H1 (cell line): Measurements from ENCODE around the gene ADAMTS13. TPM values are rescaled to one million over a fixed set of nuclear protein-coding genes. Genes with fewer than 3 reads are reported as not detected.

Source experiments
- CTCF ChIA-PET: fragments of 300-600 bp; sonication (Branson Sonifier 250); formaldehyde crosslinking; loops from one replicate; lab custom pipeline; 2021; ENCODE audit not compliant: partially characterized antibody; lab: Charles Lee
- POLR2A ChIA-PET: fragments of 300-600 bp; sonication (Branson Sonifier 250); formaldehyde crosslinking; loops from one replicate; lab custom pipeline; 2021; ENCODE audit warnings: inconsistent platforms; ENCODE audit not compliant: partially characterized antibody; lab: Charles Lee
- DNase-seq, 2 experiments: peaks; one replicate each; pipeline versions ENCODE4 v3.0.0 to v3.0.0-alpha.2; 2010 to 2022; ENCODE audit warnings: low spot score in 2 of 2, low read depth in 1 of 2, mixed read lengths in 1 of 2
- FAIRE-seq: peaks from 2 replicates; lab custom pipeline; 2011; peaks lifted over from hg19 to GRCh38; lab: Jason Lieb, UNC
- H2AFZ ChIP-seq: 2 replicates; pipeline ENCODE4 v1.8.1; 2012; ENCODE audit warnings: low read length, inconsistent platforms
- H2AK5ac ChIP-seq: 2 replicates; pipeline ENCODE4 v1.6.1; 2013; ENCODE audit warnings: low read depth, low read length
- H2BK120ac ChIP-seq: replicated peaks from 2 replicates; pipeline ENCODE3; 2013; ENCODE audit warnings: low read depth, low read length, inconsistent platforms
- H2BK12ac ChIP-seq: 2 replicates; pipeline ENCODE4 v1.6.1; 2013; ENCODE audit warnings: low read depth, low read length
- H2BK15ac ChIP-seq: 2 replicates; pipeline ENCODE4 v1.6.1; 2013; ENCODE audit warnings: low read length
- H2BK20ac ChIP-seq: 2 replicates; pipeline ENCODE4 v1.6.1; 2013; ENCODE audit warnings: low read length
- H2BK5ac ChIP-seq: 2 replicates; pipeline ENCODE4 v1.6.1; 2013; ENCODE audit warnings: low read depth, low read length
- H3K14ac ChIP-seq: 2 replicates; pipeline ENCODE4 v1.6.1; 2013; ENCODE audit warnings: inconsistent platforms; ENCODE audit not compliant: insufficient read length
- H3K18ac ChIP-seq: 2 replicates; pipeline ENCODE4 v1.6.1; 2013; ENCODE audit warnings: low read length; ENCODE audit errors: extremely low read depth
- H3K23ac ChIP-seq: 2 replicates; pipeline ENCODE4 v1.6.1; 2013; ENCODE audit warnings: inconsistent platforms; ENCODE audit not compliant: insufficient read length
- H3K23me2 ChIP-seq: 2 replicates; pipeline ENCODE4 v1.6.1; 2013; ENCODE audit warnings: low read depth, low read length
- H3K27ac ChIP-seq: 2 replicates; pipeline ENCODE4 v1.6.1; 2011; ENCODE audit warnings: low read depth, low read length, inconsistent platforms
- H3K27me3 ChIP-seq, 4 experiments: replicated peaks in 1 of 4; 1 replicate in 1 of 4; 2 replicates in 3 of 4; pipeline versions ENCODE4 v1.6.1 to v1.8.1; 2011 to 2013; ENCODE audit warnings: low read length in 3 of 4, mild to moderate bottlenecking in 3 of 4, inconsistent platforms in 2 of 4, mixed read lengths in 2 of 4, moderate library complexity in 1 of 4; ENCODE audit not compliant: control insufficient read depth in 3 of 4, insufficient read depth in 3 of 4; ENCODE audit errors: extremely low read depth in 1 of 4
- H3K36me3 ChIP-seq, 4 experiments: 2 replicates each; pipeline versions ENCODE4 v1.6.1 to v1.8.1; 2011 to 2013; ENCODE audit warnings: mild to moderate bottlenecking in 4 of 4, low read length in 3 of 4, moderate library complexity in 2 of 4, control low read depth in 1 of 4, inconsistent platforms in 1 of 4; ENCODE audit not compliant: insufficient read depth in 4 of 4, control insufficient read depth in 2 of 4
- H3K4ac ChIP-seq: replicated peaks from 2 replicates; pipeline ENCODE3; 2013; ENCODE audit warnings: low read length, low read depth, mixed read lengths, inconsistent platforms; ENCODE audit not compliant: insufficient read length
- H3K4me1 ChIP-seq, 4 experiments: replicated peaks in 1 of 4; 1 replicate in 1 of 4; 2 replicates in 3 of 4; pipeline versions ENCODE4 v1.6.1 to v1.8.1; 2011 to 2013; ENCODE audit warnings: low read length in 3 of 4, inconsistent platforms in 2 of 4, mixed read lengths in 1 of 4; ENCODE audit not compliant: insufficient read depth in 4 of 4, control insufficient read depth in 3 of 4
- H3K4me2 ChIP-seq, 2 experiments: 2 replicates each; pipeline versions ENCODE4 v1.6.1 to v1.8.1; 2011 to 2013; ENCODE audit warnings: low read depth in 2 of 2, low read length in 2 of 2, control low read depth in 1 of 2, inconsistent platforms in 1 of 2, mild to moderate bottlenecking in 1 of 2; ENCODE audit not compliant: insufficient read depth in 1 of 2
- H3K4me3 ChIP-seq, 4 experiments: fragments of 200-600, 300-600 bp in 1 of 4; sonication (generic), shearing (Covaris generic), sonication (Bioruptor Twin) in 1 of 4; 2 replicates each; pipeline versions ENCODE4 v1.5.1 to v1.8.1; 2011 to 2016; ENCODE audit warnings: low read length in 4 of 4, low read depth in 3 of 4, control low read depth in 2 of 4, inconsistent platforms in 2 of 4, mild to moderate bottlenecking in 2 of 4, mixed read lengths in 1 of 4, moderate library complexity in 1 of 4; ENCODE audit not compliant: insufficient read depth in 2 of 4; ENCODE audit errors: extremely low read depth in 1 of 4
- H3K56ac ChIP-seq: replicated peaks from 2 replicates; pipeline ENCODE3; 2013; ENCODE audit warnings: low read depth, mild to moderate bottlenecking, mixed read lengths, low read length, inconsistent platforms; ENCODE audit not compliant: insufficient read length
- H3K79me1 ChIP-seq: 2 replicates; pipeline ENCODE4 v1.6.1; 2013; ENCODE audit warnings: low read depth, low read length, control low read depth
- H3K79me2 ChIP-seq, 2 experiments: 2 replicates each; pipeline versions ENCODE4 v1.6.1 to v1.8.1; 2012 to 2013; ENCODE audit warnings: low read length in 2 of 2, mild to moderate bottlenecking in 2 of 2, inconsistent platforms in 1 of 2; ENCODE audit not compliant: insufficient read depth in 2 of 2, control insufficient read depth in 1 of 2
- H3K9ac ChIP-seq, 4 experiments: replicated peaks in 1 of 4; 1 replicate in 1 of 4; 2 replicates in 3 of 4; pipeline versions ENCODE4 v1.6.1 to v1.8.1; 2011 to 2013; ENCODE audit warnings: low read depth in 3 of 4, low read length in 3 of 4, control low read depth in 2 of 4, mild to moderate bottlenecking in 2 of 4, moderate library complexity in 2 of 4, inconsistent platforms in 1 of 4; ENCODE audit errors: extremely low read depth in 1 of 4
- H3K9me3 ChIP-seq, 2 experiments: 2 replicates each; pipeline versions ENCODE4 v1.6.1 to v1.8.1; 2012 to 2013; ENCODE audit warnings: mild to moderate bottlenecking in 2 of 2, moderate library complexity in 2 of 2, control low read depth in 1 of 2, inconsistent platforms in 1 of 2, low read depth in 1 of 2, low read length in 1 of 2, mixed read lengths in 1 of 2; ENCODE audit not compliant: insufficient read depth in 2 of 2
- H4K20me1 ChIP-seq, 2 experiments: replicated peaks in 1 of 2; 2 replicates each; pipeline versions ENCODE3 to v1.8.1; 2011 to 2013; ENCODE audit warnings: inconsistent platforms in 2 of 2, low read length in 2 of 2, mild to moderate bottlenecking in 1 of 2; ENCODE audit not compliant: insufficient read depth in 2 of 2, control insufficient read depth in 1 of 2
- H4K5ac ChIP-seq: 2 replicates; pipeline ENCODE4 v1.6.1; 2013; ENCODE audit warnings: low read length, low read depth, mixed read lengths, inconsistent platforms; ENCODE audit not compliant: insufficient read length
- H4K8ac ChIP-seq: 2 replicates; pipeline ENCODE4 v1.8.0; 2013; ENCODE audit warnings: mild to moderate bottlenecking, moderate library complexity, low read length, inconsistent platforms; ENCODE audit not compliant: insufficient read depth; ENCODE audit errors: extremely low read depth
- H4K91ac ChIP-seq: replicated peaks from 2 replicates; pipeline ENCODE3; 2013; ENCODE audit warnings: low read length, mixed read lengths, inconsistent platforms; ENCODE audit not compliant: insufficient read length
- TBP ChIP-seq: IDR thresholded peaks from 2 replicates; pipeline ENCODE4 v1.6.1; 2011; ENCODE audit warnings: low read depth, low read length, improper control_type of control experiment
- WGBS, 2 experiments: shearing (Covaris generic) in 1 of 2; methylation state at CpG; one replicate each; pipeline versions ENCODE4 v1.1.6 to v1.1.7; 2013 to 2015; ENCODE audit warnings: low lambda C conversion rate in 2 of 2, mixed read lengths in 2 of 2, inconsistent platforms in 1 of 2, low coverage in 1 of 2, missing lambda C conversion rate in 1 of 2; ENCODE audit not compliant: insufficient replicate concordance in 2 of 2, insufficient coverage in 1 of 2, insufficient read length in 1 of 2; ENCODE audit errors: extremely low coverage in 1 of 2, missing lambda C conversion rate in 1 of 2; 5-methylcytosine and 5-hydroxymethylcytosine counted together
- polyA plus RNA-seq, 7 experiments: library from polyadenylated mRNA; depleted of rRNA in 3 of 7; stranded (reverse) in 5 of 7; unstranded in 2 of 7; fragments of >200 nt in 5 of 7; fragments of 200-250 nt in 2 of 7; gene quantifications; 1 replicate in 5 of 7; 2 replicates in 1 of 7; 4 replicates in 1 of 7; pipeline versions ENCODE4 v1.2.1 to v1.2.3, GENCODE V29; 2011 to 2013; ENCODE audit warnings: missing spikeins in 2 of 7, mixed read lengths in 2 of 7
- total RNA-seq: library from RNA; stranded (reverse); fragmentation: NEBNext Ultra II Directional; extraction: Animal tissue kit (Norgen Biotek cat#: 25700); gene quantifications from 2 replicates; pipeline ENCODE4 v1.2.1, GENCODE V29; 2021

ADAMTS13 gene
- total and polyA plus RNA-seq, 2 of the 8 experiments (the other 6 are each of a cell fraction or from before 2014, with no cell fraction given), result 4.4 to 5.8 TPM

DNA sequence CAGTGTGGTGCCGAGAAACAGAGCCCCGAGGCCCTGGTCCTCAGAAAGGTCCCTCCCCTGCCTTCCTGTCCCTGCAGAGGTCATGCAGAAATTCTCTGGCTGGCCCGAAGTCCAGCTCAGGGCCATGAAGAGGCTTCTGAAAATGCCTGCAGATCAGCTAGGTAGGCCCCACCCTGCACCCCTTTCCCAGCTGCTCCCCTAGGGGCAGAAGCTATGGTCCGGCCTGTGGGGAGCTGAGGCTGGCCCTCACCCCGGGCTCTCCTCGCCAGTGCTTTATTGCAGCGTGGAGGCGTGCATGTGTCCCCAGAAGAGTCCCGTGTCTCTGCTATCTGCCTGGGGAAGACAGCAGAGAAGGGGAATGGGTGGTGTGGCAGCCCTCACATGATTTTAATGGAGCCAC is 24.3 kb upstream of the ADAMTS13 start:
- no peak overlapping the region for H3K23ac ChIP-seq
- H3K4me1 ChIP-seq, result no peaks in the 10 kb centered on the region
- H2BK20ac ChIP-seq, result no peak overlapping the region
- no peak overlapping the region for H3K9ac ChIP-seq
- no peak overlapping the region for H2BK15ac ChIP-seq
- no peak overlapping the region for H4K5ac ChIP-seq
- no peak overlapping the region for H2BK5ac ChIP-seq
- H2BK120ac ChIP-seq, result no peak overlapping the region
- H2BK12ac ChIP-seq, result no peak overlapping the region
- no peak overlapping the region for H4K91ac ChIP-seq
- FAIRE-seq, result no peak
- H3K14ac ChIP-seq, result no peak overlapping the region
- ChIA-PET CTCF (interaction anchor here (0.7 to 5.7 kb wide), 16 partner anchors 8 to 179 kb away, joined by 3 to 52 read pairs (median 4); partner anchors contain the start of genes ADAMTS13 and STKLD1), POLR2A (interaction anchor here (0.9 to 2.5 kb wide), 10 partner anchors 9 to 50 kb away, joined by 3 to 13 read pairs (median 4); partner anchors contain the start of genes MED22, REXO4, RPL7A and STKLD1)
- no peak overlapping the region for H3K56ac ChIP-seq
- no peak overlapping the region for H2AK5ac ChIP-seq
- DNase-seq, result no peak
- H3K18ac ChIP-seq, result no peak overlapping the region
- WGBS, 2 experiments, result 89% methylated on average over 9 of the region's 9 CpGs; no CpG with 5 or more reads in 1 of the 2 experiments
- no peaks in the 10 kb centered on the region for H3K9me3 ChIP-seq
- peaks cover 7% of the 10 kb centered on the region; the same call in 1 of the 2 replicates for H3K23me2 ChIP-seq
- H4K8ac ChIP-seq, result no peak overlapping the region
- no peaks in the 10 kb centered on the region for H3K79me1 ChIP-seq
- peaks cover 0 to 7% of the 10 kb centered on the region in 2 experiments for H4K20me1 ChIP-seq
- no peak overlapping the region for H3K27ac ChIP-seq
- no peak overlapping the region for H3K4ac ChIP-seq
- no peaks in the 10 kb centered on the region; a peak in 3 of 7 replicates for H3K27me3 ChIP-seq
- no peaks in the 10 kb centered on the region for H3K79me2 ChIP-seq
- no peaks in the 10 kb centered on the region; a peak in 1 of 8 replicates for H3K36me3 ChIP-seq
- no peak for TF ChIP-seq TBP
- H3K4me3 ChIP-seq, result no peak overlapping the region
- no peak overlapping the region for H2AFZ ChIP-seq
- no peak overlapping the region for H3K4me2 ChIP-seq
